ENCODE results near the gene C2CD4B.

The C2CD4B gene, protein sequence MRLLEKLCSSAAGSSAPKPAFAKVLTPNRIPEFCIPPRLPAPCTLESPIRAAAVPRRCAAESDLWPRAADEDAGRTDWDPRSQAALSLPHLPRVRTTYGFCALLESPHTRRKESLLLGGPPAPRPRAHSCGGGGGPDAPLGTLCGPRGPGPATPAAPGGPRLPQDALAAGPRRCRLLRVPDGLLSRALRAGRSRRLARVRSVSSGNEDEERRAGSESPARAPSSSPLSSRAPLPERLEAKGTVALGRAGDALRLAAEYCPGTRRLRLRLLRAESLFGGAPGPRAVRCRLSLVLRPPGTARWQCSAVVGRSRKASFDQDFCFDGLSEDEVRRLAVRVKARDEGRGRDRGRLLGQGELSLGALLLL

GRCh38 chr15:62165104-62165792, at the start of gene C2CD4B:
TSS of gene C2CD4B (minus strand) at chr15:62165285. CDS start at chr15:62164984, 301 bp downstream.
- peak in 1 of 2 experiments; percentile 7 for DNase-seq

DNA sequence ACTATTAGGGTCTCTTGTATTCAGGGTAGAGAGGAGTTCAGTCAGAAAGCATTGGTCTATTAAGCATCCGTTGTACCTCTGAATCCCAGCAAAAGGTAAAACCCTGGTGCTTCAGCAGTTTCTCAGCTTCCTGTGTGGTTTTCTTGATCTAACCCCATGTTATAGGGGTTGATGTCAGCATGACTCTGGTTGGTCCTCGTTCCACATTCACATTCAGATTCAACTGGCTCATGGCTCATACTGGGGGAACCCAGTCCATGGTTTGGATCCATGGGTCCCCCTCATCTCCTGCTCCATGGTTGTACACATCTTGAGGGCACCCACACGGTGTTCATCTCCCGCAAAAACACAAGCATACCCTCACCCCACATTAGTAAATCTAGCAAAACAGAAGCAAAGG, 47.7 kb upstream of the C2CD4B start:
- no peak for DNase-seq

DNA sequence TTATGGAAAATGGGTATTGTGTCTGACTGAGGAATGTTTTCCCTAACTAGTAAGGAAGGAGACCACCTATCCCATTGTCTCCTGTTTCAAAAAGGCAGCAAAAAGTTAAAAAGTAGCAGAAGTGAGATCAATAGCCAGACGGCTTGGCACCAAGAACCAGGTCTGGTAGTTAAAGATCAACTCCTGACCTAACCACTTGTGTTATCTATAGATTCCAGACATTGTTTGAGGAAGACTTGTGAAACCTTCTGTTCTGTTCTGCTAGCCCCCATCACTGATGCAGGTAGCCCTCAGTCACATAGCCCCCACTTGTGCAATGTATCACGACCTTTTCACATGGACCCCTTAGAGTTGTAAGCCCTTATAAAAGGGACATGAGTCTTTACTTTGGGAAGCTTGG, 46.3 kb upstream of the C2CD4B start:
- DNase-seq: no peak

- DNase-seq: no peak
Measured at GRCh38 chr15:62209821-62210220, 44.7 kb upstream of the C2CD4B start.

DNA sequence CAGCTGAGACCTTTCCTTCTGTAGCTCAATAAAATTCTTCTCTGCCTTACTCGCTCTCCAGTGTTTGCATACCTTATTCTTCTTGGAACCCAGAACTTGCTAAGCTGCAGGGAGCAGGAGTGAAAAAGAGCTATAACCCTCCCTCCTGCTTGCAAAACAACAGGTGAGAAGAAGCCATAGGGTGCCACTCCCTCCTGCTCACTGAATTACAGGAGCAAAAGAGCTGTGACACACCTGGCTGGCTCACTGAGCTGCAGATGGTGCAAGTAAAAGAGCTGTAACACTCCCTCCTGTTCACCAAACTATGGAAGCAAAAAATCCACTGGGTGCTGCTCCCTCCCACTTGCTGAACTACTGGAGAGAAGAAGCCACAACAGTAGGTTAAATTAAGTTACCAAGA, 44.2 kb upstream of the C2CD4B start:
- DNase-seq: no peak

GRCh38 chr15:62208884-62209283, 43.8 kb upstream of the C2CD4B start:
- no peak for DNase-seq

GRCh38 chr15:62208367-62208766, 43.3 kb upstream of the C2CD4B start:
- DNase-seq: no peak

DNA sequence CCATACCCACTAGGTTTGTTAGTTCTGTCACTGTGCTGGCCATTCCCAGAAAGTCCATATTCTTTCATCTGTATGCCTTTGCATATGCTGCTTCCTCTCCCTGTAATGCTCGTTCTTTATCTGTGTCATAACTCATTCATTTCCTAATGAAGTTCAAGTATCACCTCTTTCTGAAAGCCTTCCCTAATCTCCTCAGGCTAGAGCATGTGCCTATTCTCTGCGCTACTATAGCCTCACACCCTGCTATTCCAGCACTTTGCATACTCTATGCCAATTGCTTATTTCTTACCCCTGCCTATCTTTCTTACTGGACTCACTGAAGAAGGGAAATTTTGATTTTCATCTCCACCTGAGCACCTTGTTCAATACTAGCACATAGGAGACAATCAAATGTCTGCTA, 25.6 kb upstream of the C2CD4B start:
- no peak for DNase-seq

DNA sequence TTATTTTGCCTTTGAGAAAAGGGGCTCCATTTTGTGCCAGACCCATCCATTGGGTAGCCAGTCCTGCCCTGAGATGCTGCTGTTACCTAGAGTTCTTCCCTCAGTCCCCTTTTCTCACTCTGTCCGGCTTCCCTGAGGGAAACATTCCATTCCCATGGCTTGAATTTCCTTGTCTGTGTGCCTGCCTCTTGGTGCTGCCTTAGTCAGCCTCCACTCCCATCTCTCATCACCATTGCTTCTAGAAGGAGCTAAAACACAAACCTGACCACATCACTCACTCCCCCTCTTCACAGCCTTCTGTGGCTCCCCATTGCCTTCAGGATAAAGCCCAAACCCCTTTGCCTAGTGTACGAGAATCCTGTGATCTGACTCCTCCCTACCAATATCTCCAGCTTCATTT, 25.2 kb upstream of the C2CD4B start:
- no peak for DNase-seq

DNA sequence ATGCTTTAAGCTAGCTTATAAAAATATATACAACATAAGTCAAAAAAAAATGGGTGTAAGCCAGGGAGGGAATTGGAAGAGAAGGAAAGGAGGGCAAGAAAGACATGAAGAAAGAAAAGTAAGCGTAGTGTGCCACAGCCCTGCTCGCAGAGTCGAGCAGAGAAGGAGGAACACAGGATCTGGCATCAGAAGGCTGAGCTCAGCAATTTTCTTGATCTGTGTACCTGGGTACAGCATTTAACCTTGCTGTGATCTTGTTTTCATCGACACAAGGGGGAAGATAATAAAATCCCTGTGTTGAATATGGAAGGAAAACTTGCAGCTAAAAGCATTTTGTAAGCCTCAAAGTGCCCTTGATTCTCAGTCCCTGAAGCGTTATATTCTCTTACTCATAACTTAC, 23.7 kb upstream of the C2CD4B start:
- no peak for DNase-seq

DNA sequence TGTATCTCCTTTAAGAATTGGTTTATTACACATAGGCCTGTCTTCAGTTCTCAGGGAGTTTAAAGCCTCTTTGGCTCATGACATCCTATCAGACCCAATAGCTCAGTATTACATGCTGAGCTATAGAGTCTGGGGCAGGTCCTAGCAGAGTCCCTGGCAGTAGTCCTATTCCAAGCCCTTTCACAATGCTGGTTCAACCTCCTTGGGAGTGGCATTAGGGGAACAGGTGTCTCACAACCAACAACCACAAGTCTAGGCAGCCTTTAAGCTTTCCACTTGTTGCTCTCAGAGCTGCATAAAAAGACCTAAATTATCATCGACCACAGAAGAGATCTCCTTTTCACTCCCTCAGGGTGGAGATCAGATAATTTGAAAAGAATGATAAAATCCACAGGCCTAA, 22.8 kb upstream of the C2CD4B start:
- DNase-seq: no peak

GRCh38 chr15:62187425-62187824, 22.3 kb upstream of the C2CD4B start:
- DNase-seq: no peak

DNA sequence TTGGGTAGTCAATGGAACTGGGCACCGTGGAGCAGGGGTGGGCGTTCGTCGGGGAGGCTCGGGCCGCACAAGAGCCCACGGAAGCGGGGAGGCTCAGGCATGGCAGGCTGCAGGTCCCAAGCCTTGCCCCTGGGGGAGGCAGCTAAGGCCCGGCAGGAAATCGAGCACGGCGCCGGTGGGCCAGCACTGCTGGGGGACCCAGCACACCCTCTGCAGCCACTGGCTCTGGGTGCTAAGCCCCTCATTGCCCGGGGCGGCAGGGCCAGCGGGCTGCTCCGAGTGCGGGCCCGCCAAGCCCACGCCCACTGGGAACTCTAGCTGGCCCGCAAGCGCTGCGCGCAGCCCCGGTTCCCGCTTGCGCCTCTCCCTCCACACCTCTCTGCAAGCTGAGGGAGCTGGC, 21.5 kb upstream of the C2CD4B start:
- no peak for DNase-seq

GRCh38 chr15:62183130-62183529, 18.0 kb upstream of the C2CD4B start:
- DNase-seq: no peak

DNA sequence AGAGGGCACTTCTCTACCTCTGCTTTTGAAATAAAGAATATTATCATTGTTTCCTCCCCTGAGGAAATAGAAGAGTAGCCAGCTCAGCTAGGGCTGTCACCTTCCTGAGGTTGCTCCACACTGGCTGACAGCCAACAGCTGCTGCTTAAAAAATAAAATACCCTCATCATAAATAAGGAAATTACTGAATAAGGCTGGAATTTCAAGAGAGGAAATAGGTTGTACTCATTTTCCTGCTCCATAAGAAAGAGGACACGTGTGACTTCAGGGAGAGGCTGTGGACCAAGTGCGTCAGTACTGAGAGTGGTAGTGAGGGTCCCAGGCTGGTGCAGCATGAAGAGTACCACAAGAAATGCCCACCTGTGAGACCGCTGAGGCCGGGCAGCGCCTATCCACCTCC, 8.1 kb upstream of the C2CD4B start:
- DNase-seq: no peak

DNA sequence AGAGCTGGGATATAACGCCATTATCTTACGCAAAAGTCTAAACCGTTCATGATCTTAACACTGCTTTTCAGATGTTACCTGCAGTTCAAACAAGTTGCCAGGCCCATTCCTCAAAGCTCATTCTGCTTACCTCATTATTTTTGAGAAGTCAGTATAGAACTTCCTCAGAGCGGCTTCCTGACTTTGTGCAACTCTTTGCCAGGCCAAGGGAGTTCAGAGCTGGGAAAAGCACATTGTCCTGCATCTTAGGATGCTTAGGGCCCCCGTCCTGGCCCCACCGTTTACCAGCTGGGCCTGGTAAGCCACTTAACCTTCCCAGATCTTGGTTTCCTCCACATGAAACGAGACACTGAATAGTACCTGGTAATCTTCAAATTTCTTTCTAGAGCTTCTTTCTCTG, 6.8 kb upstream of the C2CD4B start:
- no peak for DNase-seq

- DNase-seq: no peak
Measured at GRCh38 chr15:62165793-62166375, 799 bp upstream of the C2CD4B start.

DNA sequence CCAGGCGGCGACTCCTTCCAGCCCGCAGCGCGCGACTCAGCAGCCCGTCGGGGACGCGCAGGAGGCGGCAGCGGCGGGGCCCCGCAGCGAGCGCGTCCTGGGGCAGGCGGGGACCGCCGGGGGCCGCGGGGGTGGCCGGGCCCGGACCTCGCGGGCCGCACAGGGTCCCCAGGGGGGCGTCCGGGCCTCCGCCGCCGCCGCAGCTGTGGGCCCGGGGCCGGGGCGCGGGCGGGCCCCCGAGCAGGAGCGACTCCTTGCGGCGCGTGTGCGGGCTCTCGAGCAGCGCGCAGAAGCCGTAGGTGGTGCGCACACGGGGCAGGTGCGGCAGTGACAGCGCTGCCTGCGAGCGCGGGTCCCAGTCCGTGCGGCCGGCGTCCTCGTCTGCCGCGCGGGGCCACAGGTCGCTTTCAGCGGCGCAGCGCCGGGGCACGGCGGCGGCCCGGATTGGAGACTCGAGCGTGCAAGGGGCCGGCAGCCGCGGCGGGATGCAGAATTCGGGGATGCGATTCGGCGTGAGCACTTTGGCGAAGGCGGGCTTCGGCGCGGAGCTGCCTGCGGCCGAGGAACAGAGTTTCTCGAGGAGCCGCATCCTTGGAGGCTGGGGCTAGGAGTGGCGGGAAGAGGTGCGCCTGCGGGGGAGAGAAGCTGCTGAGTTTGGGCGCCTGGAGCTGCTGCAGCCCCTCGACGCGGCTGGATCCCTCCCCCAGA, 535 bp downstream of the C2CD4B start:
- DNase-seq: no peak

- no peak for DNase-seq
Measured at GRCh38 chr15:62164014-62164395, 1.1 kb downstream of the C2CD4B start.

- DNase-seq: no peak
Measured at GRCh38 chr15:62163397-62164013, 1.6 kb downstream of the C2CD4B start.

DNA sequence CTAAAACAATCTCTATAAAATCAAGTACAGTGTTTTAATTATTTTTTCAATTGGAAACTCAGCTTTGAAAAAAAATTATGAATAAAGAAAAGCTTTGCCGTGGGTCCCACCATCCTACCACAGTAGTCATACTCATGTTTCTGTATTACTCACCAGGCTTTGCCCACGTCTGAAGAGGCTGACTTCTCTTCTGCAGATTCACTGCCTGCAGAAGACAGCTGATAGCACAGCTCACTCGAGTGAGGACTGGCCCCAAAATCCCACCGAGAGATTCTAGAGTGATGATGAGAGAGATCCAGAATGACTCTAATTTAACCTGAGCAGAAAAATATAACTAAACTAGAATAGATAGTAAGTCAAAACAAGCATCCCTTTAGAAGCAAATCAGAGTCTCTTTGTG, 11.9 kb downstream of the C2CD4B start:
- no peak for DNase-seq

DNA sequence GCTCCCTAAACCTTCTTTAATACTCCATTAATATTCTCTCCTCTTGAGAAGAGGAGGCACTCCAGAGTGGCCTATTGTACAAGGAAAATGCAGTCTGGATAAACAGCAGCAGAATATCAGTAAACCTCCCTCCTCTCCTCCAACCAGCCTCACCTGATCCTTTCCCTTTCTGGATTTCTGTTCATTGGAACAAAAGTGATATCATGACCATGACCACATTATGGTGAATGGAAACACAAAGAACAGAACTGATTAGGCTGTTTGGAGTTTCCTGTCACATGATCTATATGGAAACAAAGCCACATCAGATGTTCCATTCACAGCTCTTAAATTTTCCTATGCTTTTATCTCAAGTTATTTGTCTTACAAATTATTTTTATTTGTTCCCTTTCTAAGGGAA, 14.6 kb downstream of the C2CD4B start:
- DNase-seq: no peak

GRCh38 chr15:62149729-62150128, 15.4 kb downstream of the C2CD4B start:
- no peak for DNase-seq

Measured in NCI-H1930 (cell line).